PC-3 (cell line): Measurements from ENCODE around the gene ZCCHC14. TPM values are rescaled to one million over a fixed set of nuclear protein-coding genes. Genes with fewer than 3 reads are reported as not detected.

ENCODE experiments used
- ATAC-seq: fragments of 200-7000 bp; cut with Tn5 transposase; 2 replicates; pipeline ENCODE4 v1.9.1; 2020; ENCODE audit warnings: mild to moderate bottlenecking, moderate library complexity
- BruUV-seq: library from RNA; stranded (reverse); fragments of 400-500 nt; replicated peaks from 2 replicates; lab custom pipeline; 2021; lab: Mats Ljungman, UMichigan
- CTCF ChIA-PET: fragments of 300-600 bp; sonication (Branson Sonifier 250); formaldehyde crosslinking; loops from one replicate; lab custom pipeline; 2022; ENCODE audit warnings: antibody characterized with exemption; lab: Charles Lee
- POLR2A ChIA-PET: fragments of 300-600 bp; sonication (Branson Sonifier 250); formaldehyde crosslinking; loops from one replicate; lab custom pipeline; 2022; ENCODE audit warnings: antibody characterized with exemption; ENCODE audit not compliant: unreplicated experiment; lab: Charles Lee
- DNase-seq: peaks from one replicate; pipeline ENCODE4 v3.0.0-alpha.2; 2015
- H2AFZ ChIP-seq: fragments of 300-600 bp; sonication (generic); 2 replicates; pipeline ENCODE4 v1.6.0; 2016; ENCODE audit warnings: antibody characterized with exemption, low read length
- H3F3A ChIP-seq: fragments of 300-600 bp; sonication (generic); one replicate; pipeline ENCODE4 v1.6.0; 2017; ENCODE audit warnings: antibody characterized with exemption, low read length, control low read depth, mild to moderate bottlenecking; ENCODE audit not compliant: unreplicated experiment
- H3K27ac ChIP-seq: fragments of 300-600 bp; sonication (generic); 2 replicates; pipeline ENCODE4 v1.5.1; 2016; ENCODE audit warnings: mild to moderate bottlenecking, low read length
- H3K27me3 ChIP-seq: fragments of 300-600 bp; sonication (generic); 2 replicates; pipeline ENCODE4 v1.6.1; 2016; ENCODE audit warnings: low read length, mixed read lengths
- H3K36me3 ChIP-seq: fragments of 300-600 bp; sonication (generic); 2 replicates; pipeline ENCODE4 v1.6.1; 2016; ENCODE audit warnings: low read depth, mixed run types, low read length, mixed read lengths
- H3K4me1 ChIP-seq: fragments of 300-600 bp; sonication (generic); 2 replicates; pipeline ENCODE4 v1.5.1; 2016; ENCODE audit warnings: low read length; ENCODE audit not compliant: insufficient read depth
- H3K4me2 ChIP-seq: fragments of 300-600 bp; sonication (generic); 2 replicates; pipeline ENCODE4 v1.6.0; 2016; ENCODE audit warnings: low read length
- H3K4me3 ChIP-seq: fragments of 300-600 bp; sonication (generic); 2 replicates; pipeline ENCODE4 v1.5.1; 2016; ENCODE audit warnings: mild to moderate bottlenecking, low read length, mixed read lengths
- H3K79me2 ChIP-seq: fragments of 300-600 bp; sonication (generic); 2 replicates; pipeline ENCODE4 v1.6.1; 2017; ENCODE audit warnings: low read length, mixed read lengths
- H3K9ac ChIP-seq: fragments of 300-600 bp; sonication (generic); 2 replicates; pipeline ENCODE4 v1.6.0; 2016; ENCODE audit warnings: mild to moderate bottlenecking, low read length
- H3K9me2 ChIP-seq: fragments of 300-600 bp; sonication (generic); replicated peaks from 2 replicates; pipeline ENCODE4 v1.6.1; 2016; ENCODE audit warnings: mixed run types, low read length, mixed read lengths
- H3K9me3 ChIP-seq: fragments of 300-600 bp; sonication (generic); 2 replicates; pipeline ENCODE4 v1.6.1; 2016; ENCODE audit warnings: low read length, mixed read lengths
- H4K20me1 ChIP-seq: fragments of 300-600 bp; sonication (generic); 2 replicates; pipeline ENCODE4 v1.6.1; 2016; ENCODE audit warnings: low read length, mixed read lengths
- EZH2 ChIP-seq: fragments of 300-600 bp; sonication (generic); IDR thresholded peaks from one replicate; pipeline ENCODE4 v1.6.1; 2017; ENCODE audit warnings: antibody characterized with exemption, mild to moderate bottlenecking, low read length; ENCODE audit not compliant: unreplicated experiment
- EZH2phosphoT487 ChIP-seq: fragments of 300-600 bp; sonication (generic); IDR thresholded peaks from 2 replicates; pipeline ENCODE4 v1.6.1; 2018; ENCODE audit warnings: mild to moderate bottlenecking, antibody characterized with exemption, low read length, borderline replicate concordance
- intact Hi-C: fragments of 100-400 bp; cut with micrococcal nuclease; formaldehyde crosslinking; loops from 2 replicates; pipeline ENCODE4 v1.9.0; 2023
- total RNA-seq: library from RNA; depleted of rRNA; stranded (reverse); fragments of >200 nt; gene quantifications from 2 replicates; pipeline ENCODE4 v1.2.3, GENCODE V29; 2014
- TF ChIP-seq, protein P1 (sequence below): fragments of 300-600 bp; sonication (generic); conservative IDR thresholded peaks from 2 replicates; pipeline ENCODE4 v1.5.1; 2017; ENCODE audit warnings: antibody characterized with exemption, low read depth, mild to moderate bottlenecking, low read length

ZCCHC14 gene
- total RNA-seq, 1 experiment from 2014 or later = 5.3 TPM

DNA sequence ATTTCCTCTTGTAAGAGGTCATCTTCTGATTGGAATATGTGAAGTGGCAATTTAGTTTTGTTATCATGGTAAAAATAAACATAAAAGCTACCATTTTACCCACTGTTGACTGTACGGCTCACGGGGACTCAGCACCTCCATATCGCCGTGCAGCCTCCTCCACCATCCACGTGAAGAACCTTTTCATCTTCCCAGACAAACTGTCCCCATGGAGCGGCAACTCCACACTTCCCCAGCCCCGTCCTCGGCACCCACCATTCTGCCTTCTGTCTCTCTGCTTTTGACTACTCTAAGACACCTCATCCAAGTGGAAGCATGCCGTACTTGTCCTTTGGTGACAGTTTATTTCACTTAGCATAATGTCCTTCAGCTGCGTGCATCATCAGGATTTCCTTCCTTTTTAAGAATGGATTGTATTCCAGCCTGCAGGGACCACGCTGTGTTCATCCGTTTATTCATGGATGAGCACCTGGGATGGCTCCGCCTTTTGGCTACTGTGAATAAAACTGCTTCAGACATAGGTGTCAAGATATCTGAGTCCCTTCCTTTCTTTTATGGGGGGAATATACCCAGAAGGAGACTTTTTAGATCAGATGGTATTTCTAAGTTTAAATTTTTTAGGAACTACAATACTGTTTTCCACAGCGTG, 123.6 kb downstream of the ZCCHC14 start:
- Histone ChIP-seq H3K4me1 (no peaks in the 10 kb centered on the region), H3K4me3 (no peak overlapping the region), H2AFZ (no peak overlapping the region), H3F3A (no peaks in the 10 kb centered on the region), H3K9me3 (no peaks in the 10 kb centered on the region), H3K9me2 (no peaks in the 10 kb centered on the region), H3K79me2 (peaks cover 62% of the 10 kb centered on the region), H4K20me1 (no peaks in the 10 kb centered on the region), H3K9ac (no peak overlapping the region), H3K4me2 (no peak overlapping the region), H3K27ac (no peak overlapping the region), H3K36me3 (no peaks in the 10 kb centered on the region), H3K27me3 (no peaks in the 10 kb centered on the region)
- BruUV-seq = no TSS peak
- CTCF ChIA-PET = no interaction called here
- DNase-seq = no peak
- ATAC-seq = no peak
- TF ChIP-seq EZH2 = no peak
- intact Hi-C loops = no loop called here
- POLR2A ChIA-PET = no interaction called here

GRCh38 chr16:87368029-87368770, 124.6 kb downstream of the ZCCHC14 start:
- ChIA-PET POLR2A (no interaction called here), CTCF (no interaction called here)
- H4K20me1 ChIP-seq = no peaks in the 10 kb centered on the region
- H3K79me2 ChIP-seq = peaks cover 53% of the 10 kb centered on the region
- H3K4me3 ChIP-seq = no peak overlapping the region
- no peaks in the 10 kb centered on the region for H3K9me2 ChIP-seq
- no peaks in the 10 kb centered on the region for H3K9me3 ChIP-seq
- ATAC-seq (0 out of 2 replicates have a peak, but pooled peaks have one; percentile 29), DNase-seq (no peak)
- no TSS peak for BruUV-seq
- TF ChIP-seq, protein P1, sequence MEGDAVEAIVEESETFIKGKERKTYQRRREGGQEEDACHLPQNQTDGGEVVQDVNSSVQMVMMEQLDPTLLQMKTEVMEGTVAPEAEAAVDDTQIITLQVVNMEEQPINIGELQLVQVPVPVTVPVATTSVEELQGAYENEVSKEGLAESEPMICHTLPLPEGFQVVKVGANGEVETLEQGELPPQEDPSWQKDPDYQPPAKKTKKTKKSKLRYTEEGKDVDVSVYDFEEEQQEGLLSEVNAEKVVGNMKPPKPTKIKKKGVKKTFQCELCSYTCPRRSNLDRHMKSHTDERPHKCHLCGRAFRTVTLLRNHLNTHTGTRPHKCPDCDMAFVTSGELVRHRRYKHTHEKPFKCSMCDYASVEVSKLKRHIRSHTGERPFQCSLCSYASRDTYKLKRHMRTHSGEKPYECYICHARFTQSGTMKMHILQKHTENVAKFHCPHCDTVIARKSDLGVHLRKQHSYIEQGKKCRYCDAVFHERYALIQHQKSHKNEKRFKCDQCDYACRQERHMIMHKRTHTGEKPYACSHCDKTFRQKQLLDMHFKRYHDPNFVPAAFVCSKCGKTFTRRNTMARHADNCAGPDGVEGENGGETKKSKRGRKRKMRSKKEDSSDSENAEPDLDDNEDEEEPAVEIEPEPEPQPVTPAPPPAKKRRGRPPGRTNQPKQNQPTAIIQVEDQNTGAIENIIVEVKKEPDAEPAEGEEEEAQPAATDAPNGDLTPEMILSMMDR = no peak
- no peaks in the 10 kb centered on the region for H3K27me3 ChIP-seq
- H2AFZ ChIP-seq = no peak overlapping the region
- intact Hi-C loops = no loop called here
- no peaks in the 10 kb centered on the region for H3K4me1 ChIP-seq
- no peaks in the 10 kb centered on the region for H3F3A ChIP-seq
- no peak overlapping the region for H3K4me2 ChIP-seq
- H3K36me3 ChIP-seq = no peaks in the 10 kb centered on the region
- H3K9ac ChIP-seq = no peak overlapping the region
- no peak overlapping the region for H3K27ac ChIP-seq

GRCh38 chr16:87367529-87367928, 125.3 kb downstream of the ZCCHC14 start:
- no peaks in the 10 kb centered on the region for H3K9me2 ChIP-seq
- ATAC-seq (no peak), DNase-seq (no peak)
- no peak overlapping the region for H3K4me3 ChIP-seq
- POLR2A ChIA-PET = no interaction called here
- H3K4me2 ChIP-seq = no peak overlapping the region
- CTCF ChIA-PET = no interaction called here
- H4K20me1 ChIP-seq = no peaks in the 10 kb centered on the region
- intact Hi-C loops = no loop called here
- peaks cover 53% of the 10 kb centered on the region for H3K79me2 ChIP-seq
- H3K27me3 ChIP-seq = no peaks in the 10 kb centered on the region
- no peak overlapping the region for H3K27ac ChIP-seq
- no peaks in the 10 kb centered on the region for H3K4me1 ChIP-seq
- TF ChIP-seq EZH2phosphoT487 = no peak
- TF ChIP-seq, protein P1 = no peak
- no peak for TF ChIP-seq EZH2
- H2AFZ ChIP-seq = no peak overlapping the region
- H3K9ac ChIP-seq = no peak overlapping the region
- H3K36me3 ChIP-seq = no peaks in the 10 kb centered on the region
- H3F3A ChIP-seq = no peaks in the 10 kb centered on the region
- BruUV-seq = no TSS peak
- H3K9me3 ChIP-seq = no peaks in the 10 kb centered on the region
